HepG2 (cell line): ENCODE results near the gene CCDC97. TPM values are rescaled to one million over a fixed set of nuclear protein-coding genes. Genes with fewer than 3 reads are reported as not detected.

Experiments used
- ATF7-NPFF ChIP-seq: sonication (generic); formaldehyde crosslinking; IDR thresholded peaks from 2 replicates; pipeline ENCODE4 v1.8.1; 2023; ENCODE audit warnings: mild to moderate bottlenecking, low read depth, missing genetic modification reagents, moderate library complexity
- ERF ChIP-seq: IDR thresholded peaks from 2 replicates; pipeline ENCODE4 v1.6.1; 2018; ENCODE audit warnings: missing biosample characterization, missing genetic modification reagents
- GFI1 ChIP-seq: sonication (generic); formaldehyde crosslinking; IDR thresholded peaks from 2 replicates; pipeline ENCODE4 v1.5.0; 2020; ENCODE audit warnings: missing genetic modification reagents, mild to moderate bottlenecking, borderline replicate concordance
- HDAC1 ChIP-seq: sonication (generic); formaldehyde crosslinking; IDR thresholded peaks from 2 replicates; pipeline ENCODE4 v1.5.1; 2020; ENCODE audit warnings: mild to moderate bottlenecking, missing genetic modification reagents
- HOXA7 ChIP-seq: sonication (generic); formaldehyde crosslinking; IDR thresholded peaks from 2 replicates; pipeline ENCODE4 v1.8.1; 2022; ENCODE audit warnings: mild to moderate bottlenecking, missing genetic modification reagents, moderate library complexity
- NONO ChIP-seq, 2 experiments: fragments of 450-650 bp in 1 of 2; sonication (generic) in 1 of 2; formaldehyde crosslinking in 1 of 2; IDR thresholded peaks in 1 of 2; conservative IDR thresholded peaks in 1 of 2; 2 replicates each; pipeline versions ENCODE4 v1.6.1 to v1.8.0; 2017 to 2022; ENCODE audit warnings: mild to moderate bottlenecking in 1 of 2, missing genetic modification reagents in 1 of 2, moderate library complexity in 1 of 2
- NR2F6 ChIP-seq, 2 experiments: IDR thresholded peaks; 2 replicates each; pipeline ENCODE4 v1.6.1; 2016; ENCODE audit warnings: antibody characterized with exemption in 1 of 2, mild to moderate bottlenecking in 1 of 2
- POLR2G ChIP-seq: fragments of 200-400 bp; formaldehyde crosslinking; IDR thresholded peaks from 2 replicates; pipeline ENCODE4 v1.6.1; 2018; ENCODE audit warnings: mild to moderate bottlenecking, low read depth, low read length, moderate library complexity
- RNF2 ChIP-seq: fragments of 450-650 bp; conservative IDR thresholded peaks from 2 replicates; pipeline ENCODE4 v1.6.1; 2016; ENCODE audit warnings: low read depth
- TFAP4 ChIP-seq: sonication (generic); IDR thresholded peaks from 2 replicates; pipeline ENCODE4 v1.6.1; 2016; ENCODE audit warnings: low read depth, borderline replicate concordance
- THAP7 ChIP-seq: sonication (generic); formaldehyde crosslinking; IDR thresholded peaks from 2 replicates; pipeline ENCODE4 v1.8.1; 2023; ENCODE audit warnings: mild to moderate bottlenecking, missing genetic modification reagents
- TRIM24 ChIP-seq: sonication (generic); formaldehyde crosslinking; IDR thresholded peaks from 2 replicates; pipeline ENCODE4 v1.8.0; 2022; ENCODE audit warnings: mild to moderate bottlenecking, missing genetic modification reagents
- USF2 ChIP-seq, 2 experiments: sonication (generic) in 1 of 2; formaldehyde crosslinking in 1 of 2; IDR thresholded peaks; 2 replicates each; pipeline versions ENCODE4 v1.5.1 to v1.6.1; 2011 to 2020; ENCODE audit warnings: borderline replicate concordance in 1 of 2, low read depth in 1 of 2, low read length in 1 of 2, mild to moderate bottlenecking in 1 of 2, missing genetic modification reagents in 1 of 2, moderate library complexity in 1 of 2
- ZMYM2 ChIP-seq: sonication (generic); formaldehyde crosslinking; IDR thresholded peaks from 2 replicates; pipeline ENCODE4 v1.8.0; 2022; ENCODE audit warnings: mild to moderate bottlenecking, missing genetic modification reagents
- ZNF142 ChIP-seq: sonication (generic); formaldehyde crosslinking; IDR thresholded peaks from 2 replicates; pipeline ENCODE4 v1.4.0; 2020; ENCODE audit warnings: missing genetic modification reagents
- ZNF382 ChIP-seq: sonication (generic); formaldehyde crosslinking; IDR thresholded peaks from 2 replicates; pipeline ENCODE4 v1.5.0; 2020; ENCODE audit warnings: missing genetic modification reagents, mild to moderate bottlenecking, borderline replicate concordance
- ZNF713 ChIP-seq: sonication (generic); formaldehyde crosslinking; IDR thresholded peaks from 2 replicates; pipeline ENCODE4 v1.4.0; 2020; ENCODE audit warnings: mild to moderate bottlenecking, missing genetic modification reagents
- ZNF777 ChIP-seq: sonication (generic); formaldehyde crosslinking; IDR thresholded peaks from 2 replicates; pipeline ENCODE4 v1.4.0; 2020; ENCODE audit warnings: missing genetic modification reagents
- ZZZ3 ChIP-seq: sonication (generic); formaldehyde crosslinking; IDR thresholded peaks from 2 replicates; pipeline ENCODE4 v1.4.0; 2020; ENCODE audit warnings: missing genetic modification reagents, mild to moderate bottlenecking, borderline replicate concordance
- polyA plus RNA-seq, 8 experiments: library from polyadenylated mRNA; depleted of rRNA in 3 of 8; stranded (reverse) in 7 of 8; unstranded in 1 of 8; fragments of >200 nt; fragmentation: Illumina TruSeq in 4 of 8; extraction: Trizol in 4 of 8; gene quantifications; 2 replicates each; pipeline versions ENCODE4 v1.2.1 to v1.2.3, GENCODE V29; 2011 to 2016; ENCODE audit warnings: low read depth in 4 of 8, missing spikeins in 1 of 8, mixed read lengths in 1 of 8; ENCODE audit not compliant: insufficient read depth in 1 of 8
- total RNA-seq, 5 experiments: library from RNA; depleted of rRNA; stranded (reverse); fragments of >200 nt; fragmentation: Illumina TruSeq; extraction: Trizol; gene quantifications; 2 replicates each; pipeline ENCODE4 v1.2.3, GENCODE V29; 2016; ENCODE audit warnings: low read depth in 1 of 5

CCDC97 gene
- total and polyA plus RNA-seq, 2 of the 13 experiments (the other 11 are each of a cell fraction or from before 2014, with no cell fraction given), result 6.2 to 7.3 TPM

GRCh38 chr19:41308450-41309179 is 1.4 kb upstream of the CCDC97 start (continued):
- TF ChIP-seq ZNF142 (CRISPR knock-in tag) (no peak), ZZZ3 (CRISPR knock-in tag) (no peak), ZNF777 (CRISPR knock-in tag) (no peak), ZNF382 (CRISPR knock-in tag) (no peak), NR2F6 (IDR thresholded peaks at IDR 0.05) (no peak), NR2F6 (CRISPR knock-in tag; IDR thresholded peaks at IDR 0.05) (0 out of 2 replicates have a peak, but pooled peaks have one; percentile 10), HDAC1 (CRISPR knock-in tag) (no peak), ATF7-NPFF (CRISPR knock-in tag) (no peak), ZNF713 (CRISPR knock-in tag) (no peak), POLR2G (peak; percentile 64), RNF2 (no peak), ERF (CRISPR knock-in tag) (0 out of 2 replicates have a peak, but pooled peaks have one; percentile 41), TFAP4 (peak; percentile 27; the same call in 1 of the 2 replicates), THAP7 (CRISPR knock-in tag) (no peak), ZMYM2 (CRISPR knock-in tag) (no peak), TRIM24 (CRISPR knock-in tag) (no peak), USF2 (IDR thresholded peaks at IDR 0.05; ENCODE audit: low read depth, low read length) (no peak), USF2 (CRISPR knock-in tag; IDR thresholded peaks at IDR 0.05; ENCODE audit: borderline replicate concordance) (no peak), HOXA7 (no peak), GFI1 (CRISPR knock-in tag) (no peak), NONO (IDR thresholded peaks at IDR 0.05) (no peak), NONO (CRISPR knock-in tag; conservative IDR thresholded peaks at IDR 0.05) (0 out of 2 replicates have a peak, but pooled peaks have one; percentile 30)
